OCI-LY1 (cell line): ENCODE data around the gene PRELID1.
A peak's percentile ranks its signal among the peaks of the same experiment; 100 is the strongest.

Source experiments
- H2AFZ ChIP-seq: fragments of 200-600 bp; sonication (generic), shearing (Covaris generic); 2 replicates; pipeline ENCODE4 v1.6.0; 2014; ENCODE audit warnings: antibody characterized with exemption, mild to moderate bottlenecking, low read length
- H3F3A ChIP-seq: fragments of 200-600 bp; sonication (generic), shearing (Covaris generic); 2 replicates; pipeline ENCODE4 v1.6.0; 2014; ENCODE audit warnings: mild to moderate bottlenecking, antibody characterized with exemption, low read length, moderate library complexity; ENCODE audit not compliant: insufficient read depth
- H3K27ac ChIP-seq: fragments of 200-600 bp; sonication (generic); 2 replicates; pipeline ENCODE4 v1.5.1; 2014; ENCODE audit warnings: low read length, mixed run types, mild to moderate bottlenecking, low read depth; ENCODE audit not compliant: poor library complexity, severe bottlenecking
- H3K27me3 ChIP-seq: fragments of 200-600 bp; sonication (generic); 2 replicates; pipeline ENCODE4 v1.6.0; 2014; ENCODE audit warnings: antibody characterized with exemption, mild to moderate bottlenecking, low read length, moderate library complexity; ENCODE audit not compliant: insufficient read depth
- H3K36me3 ChIP-seq: fragments of 200-600 bp; sonication (generic); 2 replicates; pipeline ENCODE4 v1.6.1; 2014; ENCODE audit warnings: mild to moderate bottlenecking, antibody characterized with exemption, low read length, moderate library complexity, mixed read lengths; ENCODE audit not compliant: insufficient read depth
- H3K4me1 ChIP-seq: fragments of 200-600 bp; sonication (generic); 2 replicates; pipeline ENCODE4 v1.5.1; 2014; ENCODE audit warnings: mild to moderate bottlenecking, low read length, moderate library complexity; ENCODE audit not compliant: insufficient read depth, severe bottlenecking
- H3K4me2 ChIP-seq: fragments of 200-600 bp; sonication (generic), shearing (Covaris generic); 2 replicates; pipeline ENCODE4 v1.6.1; 2014; ENCODE audit warnings: low read length
- H3K4me3 ChIP-seq: fragments of 200-600 bp; sonication (generic); 2 replicates; pipeline ENCODE4 v1.5.1; 2014; ENCODE audit warnings: low read length, low read depth, mild to moderate bottlenecking, mixed read lengths; ENCODE audit not compliant: poor library complexity, severe bottlenecking
- H3K79me2 ChIP-seq: fragments of 200-600 bp; shearing (Covaris generic); 2 replicates; pipeline ENCODE4 v1.6.1; 2016; ENCODE audit warnings: mixed run types, low read length, mixed read lengths; ENCODE audit not compliant: insufficient read depth
- H3K9ac ChIP-seq: fragments of 200-600 bp; sonication (generic), shearing (Covaris generic); 2 replicates; pipeline ENCODE4 v1.6.1; 2014; ENCODE audit warnings: mild to moderate bottlenecking, low read length, mixed read lengths
- H3K9me2 ChIP-seq: fragments of 200-600 bp; sonication (generic), shearing (Covaris generic); 2 replicates; pipeline ENCODE4 v1.6.1; 2014; ENCODE audit warnings: low read depth, mild to moderate bottlenecking, low read length, mixed read lengths
- H3K9me3 ChIP-seq: fragments of 200-600 bp; shearing (Covaris generic); 2 replicates; pipeline ENCODE4 v1.6.1; 2014; ENCODE audit warnings: low read length, mixed read lengths
- H4K20me1 ChIP-seq: fragments of 200-600 bp; sonication (generic), shearing (Covaris generic); 2 replicates; pipeline ENCODE4 v1.6.0; 2016; ENCODE audit warnings: mild to moderate bottlenecking, low read length; ENCODE audit not compliant: insufficient read depth
- EZH2 ChIP-seq: fragments of 200-600 bp; sonication (generic), shearing (Covaris generic); IDR thresholded peaks from 2 replicates; pipeline ENCODE4 v1.8.0; 2017; ENCODE audit warnings: borderline replicate concordance, mixed run types, mild to moderate bottlenecking, antibody characterized with exemption, low read length, moderate library complexity, mixed read lengths
- TF ChIP-seq, protein P1 (sequence below): fragments of 200-600 bp; sonication (generic), shearing (Covaris generic); IDR thresholded peaks from 2 replicates; pipeline ENCODE4 v1.5.1; 2017; ENCODE audit warnings: mild to moderate bottlenecking, antibody characterized with exemption, low read length, moderate library complexity, mixed read lengths

PRELID1 gene

DNA sequence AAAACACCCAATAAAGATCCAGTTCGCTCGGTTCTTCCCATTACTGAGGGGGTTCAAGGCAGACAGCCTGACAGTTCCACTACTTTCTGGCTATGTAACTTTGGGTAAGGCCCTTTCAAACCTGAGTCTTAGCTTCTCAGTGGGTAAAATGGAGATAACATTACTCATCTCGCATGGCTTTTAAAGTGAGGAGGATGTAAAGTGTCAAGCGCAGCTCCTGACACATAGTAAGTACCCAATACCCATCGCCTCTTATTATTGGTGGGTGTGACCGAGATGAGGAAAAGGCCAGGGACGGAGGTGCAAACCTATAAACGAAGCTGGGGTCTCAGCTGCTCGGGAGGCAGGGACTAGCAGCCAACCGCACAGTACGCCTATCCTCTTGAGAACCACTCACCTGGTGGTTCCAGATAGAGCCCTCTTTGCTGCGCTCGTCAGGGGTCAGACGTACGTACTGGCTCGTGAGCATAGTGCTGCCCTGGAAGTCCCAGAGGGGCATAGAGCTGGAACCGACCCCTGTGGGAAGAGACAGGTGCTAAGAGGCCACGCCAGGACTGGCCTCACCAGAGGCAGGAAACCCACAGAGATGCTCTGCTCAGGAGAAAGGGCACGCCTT, 47.3 kb downstream of the PRELID1 start:
- H3K36me3 ChIP-seq, result peaks cover 31% of the 10 kb centered on the region; the same call in 1 of the 2 replicates
- no peaks in the 10 kb centered on the region for H3K9me2 ChIP-seq
- H4K20me1 ChIP-seq, result no peaks in the 10 kb centered on the region
- H3K9me3 ChIP-seq, result no peaks in the 10 kb centered on the region
- peaks cover 52% of the 10 kb centered on the region for H3K79me2 ChIP-seq
- H3K4me1 ChIP-seq, result peaks cover 45% of the 10 kb centered on the region
- no peak overlapping the region for H2AFZ ChIP-seq
- no peaks in the 10 kb centered on the region for H3F3A ChIP-seq
- H3K27me3 ChIP-seq, result no peaks in the 10 kb centered on the region
- peak overlapping the region; percentile 77 for H3K4me2 ChIP-seq
- TF ChIP-seq, protein P1, sequence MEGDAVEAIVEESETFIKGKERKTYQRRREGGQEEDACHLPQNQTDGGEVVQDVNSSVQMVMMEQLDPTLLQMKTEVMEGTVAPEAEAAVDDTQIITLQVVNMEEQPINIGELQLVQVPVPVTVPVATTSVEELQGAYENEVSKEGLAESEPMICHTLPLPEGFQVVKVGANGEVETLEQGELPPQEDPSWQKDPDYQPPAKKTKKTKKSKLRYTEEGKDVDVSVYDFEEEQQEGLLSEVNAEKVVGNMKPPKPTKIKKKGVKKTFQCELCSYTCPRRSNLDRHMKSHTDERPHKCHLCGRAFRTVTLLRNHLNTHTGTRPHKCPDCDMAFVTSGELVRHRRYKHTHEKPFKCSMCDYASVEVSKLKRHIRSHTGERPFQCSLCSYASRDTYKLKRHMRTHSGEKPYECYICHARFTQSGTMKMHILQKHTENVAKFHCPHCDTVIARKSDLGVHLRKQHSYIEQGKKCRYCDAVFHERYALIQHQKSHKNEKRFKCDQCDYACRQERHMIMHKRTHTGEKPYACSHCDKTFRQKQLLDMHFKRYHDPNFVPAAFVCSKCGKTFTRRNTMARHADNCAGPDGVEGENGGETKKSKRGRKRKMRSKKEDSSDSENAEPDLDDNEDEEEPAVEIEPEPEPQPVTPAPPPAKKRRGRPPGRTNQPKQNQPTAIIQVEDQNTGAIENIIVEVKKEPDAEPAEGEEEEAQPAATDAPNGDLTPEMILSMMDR, result no peak
- no peak for TF ChIP-seq EZH2
- peak overlapping the region; percentile 98 for H3K4me3 ChIP-seq
- peak overlapping the region; percentile 95 for H3K27ac ChIP-seq
- H3K9ac ChIP-seq, result peak overlapping the region; percentile 97

DNA sequence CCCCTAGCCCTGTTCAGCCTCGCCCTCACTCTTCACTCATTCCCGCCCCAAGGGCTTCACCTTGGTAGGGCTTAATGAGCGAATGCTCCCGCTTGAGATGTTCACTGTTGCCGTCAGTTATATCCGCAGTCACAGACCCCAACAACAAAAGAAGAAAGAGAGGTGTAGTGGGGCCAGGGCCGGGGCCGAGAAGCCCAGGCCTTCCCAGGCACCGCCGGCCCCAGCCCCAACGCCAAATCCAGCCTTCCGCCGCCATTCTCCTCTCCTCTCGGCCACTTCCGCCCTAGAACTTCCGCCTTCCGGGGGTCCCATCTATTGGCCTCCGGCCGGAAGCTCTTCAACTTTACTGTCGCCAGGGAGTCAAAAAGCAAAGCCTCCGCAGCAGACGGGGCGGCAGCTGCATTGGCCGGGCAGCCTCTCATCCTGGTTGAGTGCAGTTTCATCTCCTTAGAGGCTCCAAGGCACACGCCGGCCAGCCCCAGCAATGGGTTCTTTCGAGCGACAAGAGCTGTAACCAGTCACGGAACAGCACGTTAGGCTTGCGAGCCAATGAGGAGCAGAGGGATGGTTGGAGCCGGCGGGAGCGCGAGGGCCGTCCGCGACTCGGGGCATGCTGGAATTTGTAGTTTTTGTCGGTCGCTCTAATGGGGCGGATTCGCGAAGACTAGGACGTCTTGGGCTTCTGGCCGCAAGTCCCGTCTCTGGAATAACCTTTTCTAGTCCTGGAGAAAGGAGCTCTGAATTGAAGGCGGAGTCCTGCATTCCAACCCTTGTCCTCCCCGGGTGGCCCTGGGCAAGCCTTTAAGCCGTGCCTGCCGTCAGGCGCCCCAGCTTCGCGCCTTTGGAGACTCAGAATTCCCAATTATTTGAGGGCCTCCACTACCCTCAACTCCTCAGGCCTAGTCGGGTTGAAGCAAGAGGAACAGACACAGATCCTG, 48.1 kb downstream of the PRELID1 start, which contains the start of gene LMAN2:
TSS of gene LMAN2 (minus strand) at position 277 of the 938 bp plus-strand sequence. CDS start at position 256, 21 bp downstream.
- peak within 1 kb of the TSS; percentile 97 for H3K9ac ChIP-seq
- peaks cover 53% of the 10 kb centered on the region for H3K4me1 ChIP-seq
- no peaks in the 10 kb centered on the region for H3K9me2 ChIP-seq
- peak within 1 kb of the TSS; percentile 95 for H3K27ac ChIP-seq
- H2AFZ ChIP-seq, result 0 out of 2 replicates have a peak within 1 kb of the TSS, but pooled peaks have one; percentile 36
- H3K4me3 ChIP-seq, result peak within 1 kb of the TSS; percentile 98
- no peaks in the 10 kb centered on the region for H3F3A ChIP-seq
- H3K9me3 ChIP-seq, result no peaks in the 10 kb centered on the region
- peaks cover 23% of the 10 kb centered on the region; the same call in 1 of the 2 replicates for H3K36me3 ChIP-seq
- no peaks in the 10 kb centered on the region for H3K27me3 ChIP-seq
- no peaks in the 10 kb centered on the region for H4K20me1 ChIP-seq
- peaks cover 44% of the 10 kb centered on the region for H3K79me2 ChIP-seq
- TF ChIP-seq, protein P1, result no peak
- no peak for TF ChIP-seq EZH2
- H3K4me2 ChIP-seq, result peak within 1 kb of the TSS; percentile 77

DNA sequence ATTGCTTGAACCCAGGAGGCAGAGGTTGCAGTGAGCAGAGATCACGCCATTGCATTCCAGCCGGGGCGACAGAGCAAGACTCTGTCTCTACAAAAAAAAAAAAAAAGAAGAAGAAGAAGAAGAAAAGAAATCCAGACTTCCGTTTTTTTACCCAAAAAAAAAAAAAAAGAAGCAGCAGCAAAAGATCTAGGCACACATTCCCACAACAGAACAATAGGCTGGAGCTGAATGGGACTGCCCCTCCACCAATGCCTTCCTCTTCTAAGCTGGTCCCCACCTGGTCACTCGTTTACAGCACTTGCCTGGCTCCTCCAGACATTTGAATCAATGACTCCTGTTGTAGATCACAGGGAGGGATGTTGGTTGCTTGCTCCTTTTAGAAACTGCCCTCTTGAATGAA, 49.5 kb downstream of the PRELID1 start:
- Histone ChIP-seq H3K4me1 (peaks cover 55% of the 10 kb centered on the region), H3K79me2 (peaks cover 30% of the 10 kb centered on the region), H3K36me3 (peaks cover 13% of the 10 kb centered on the region; the same call in 1 of the 2 replicates), H3F3A (no peaks in the 10 kb centered on the region), H3K27ac (no peak overlapping the region), H3K4me2 (no peak overlapping the region), H3K9me3 (no peaks in the 10 kb centered on the region), H3K27me3 (no peaks in the 10 kb centered on the region), H4K20me1 (no peaks in the 10 kb centered on the region), H3K9me2 (no peaks in the 10 kb centered on the region), H3K4me3 (no peak overlapping the region), H2AFZ (no peak overlapping the region), H3K9ac (no peak overlapping the region)
- no peak for TF ChIP-seq EZH2
- TF ChIP-seq, protein P1, result no peak
